SK-MEL-5 (cell line): ENCODE results near the gene PARK7. TPM values are rescaled to one million over a fixed set of nuclear protein-coding genes. Genes with fewer than 3 reads are reported as not detected.

Source experiments
- DNase-seq: peaks from one replicate; pipeline ENCODE4 v3.0.0-alpha.2; 2016; ENCODE audit warnings: low read depth, low spot score
- in situ Hi-C: cut with HindIII; loops from 2 replicates; pipeline ENCODE4 v1.10.0; 2016; ENCODE audit warnings: low sequenced_read_pairs, high pct_unique_total_duplicates, low pct_unique_long_range_greater_than_20kb
- total RNA-seq: library from RNA; depleted of rRNA; stranded (reverse); fragments of >200 nt; shearing (Covaris generic); gene quantifications from 2 replicates; pipeline ENCODE4 v1.2.3, GENCODE V29; 2014

The PARK7 gene
- total RNA-seq, 1 experiment from 2014 or later, result 264 TPM

DNA sequence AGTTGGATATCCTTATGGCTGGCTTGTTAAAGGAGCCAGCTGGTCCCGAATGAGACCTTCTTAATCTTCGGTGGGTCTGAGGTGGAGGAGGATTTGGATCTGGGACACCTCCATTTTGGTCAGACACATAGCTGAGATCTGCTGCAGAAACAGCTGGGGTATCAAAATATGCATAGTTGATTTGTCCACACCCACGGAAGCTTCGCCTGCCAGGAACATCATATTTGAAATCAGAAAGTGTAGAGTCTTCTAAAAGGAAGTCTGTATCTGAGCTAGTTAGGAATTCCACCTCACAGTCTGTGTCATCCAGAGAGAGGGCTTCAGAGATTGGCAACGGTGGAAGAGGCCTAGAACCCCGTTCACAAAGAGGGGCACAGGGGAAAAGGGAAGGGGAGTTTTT lies 52.3 kb downstream of the PARK7 start:
- in situ Hi-C loops, result loop anchor here (25.0 kb wide), 1 partner anchor 299 kb away; the partner anchor contains the start of gene SLC45A1

DNA sequence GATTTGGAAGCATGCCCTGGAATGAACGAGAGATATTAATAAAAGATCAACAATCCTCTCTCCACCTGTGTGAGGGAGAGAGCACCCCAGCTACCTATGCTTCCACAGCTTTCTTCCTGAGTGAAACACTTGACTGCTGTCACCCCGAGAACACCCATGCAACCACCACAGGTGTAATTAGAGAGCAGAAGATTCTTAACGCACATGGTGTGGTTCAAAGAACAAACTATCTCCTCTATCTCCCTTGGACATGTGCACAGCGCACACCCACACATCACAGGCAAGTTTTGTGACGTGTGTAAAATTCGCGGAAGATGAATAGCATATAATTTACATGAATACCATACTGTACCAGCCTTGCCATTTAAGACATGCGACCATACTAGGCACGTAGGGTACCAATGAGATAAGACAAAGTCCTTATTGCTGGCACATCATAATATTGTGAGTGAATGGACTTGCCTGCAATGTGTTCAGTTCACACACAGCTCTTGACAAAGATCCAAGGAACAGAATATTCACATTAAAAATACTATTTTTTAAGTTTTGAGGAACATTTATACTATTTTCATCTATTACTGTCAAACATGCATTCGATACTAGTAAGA lies 53.0 kb downstream of the PARK7 start:
- DNase-seq, result no peak
- in situ Hi-C loops, result loop anchor here (25.0 kb wide), 1 partner anchor 298 kb away; the partner anchor contains the start of gene SLC45A1

More for the DNA sequence above, 52.3 kb downstream of the PARK7 start:
- DNase-seq, result no peak

DNA sequence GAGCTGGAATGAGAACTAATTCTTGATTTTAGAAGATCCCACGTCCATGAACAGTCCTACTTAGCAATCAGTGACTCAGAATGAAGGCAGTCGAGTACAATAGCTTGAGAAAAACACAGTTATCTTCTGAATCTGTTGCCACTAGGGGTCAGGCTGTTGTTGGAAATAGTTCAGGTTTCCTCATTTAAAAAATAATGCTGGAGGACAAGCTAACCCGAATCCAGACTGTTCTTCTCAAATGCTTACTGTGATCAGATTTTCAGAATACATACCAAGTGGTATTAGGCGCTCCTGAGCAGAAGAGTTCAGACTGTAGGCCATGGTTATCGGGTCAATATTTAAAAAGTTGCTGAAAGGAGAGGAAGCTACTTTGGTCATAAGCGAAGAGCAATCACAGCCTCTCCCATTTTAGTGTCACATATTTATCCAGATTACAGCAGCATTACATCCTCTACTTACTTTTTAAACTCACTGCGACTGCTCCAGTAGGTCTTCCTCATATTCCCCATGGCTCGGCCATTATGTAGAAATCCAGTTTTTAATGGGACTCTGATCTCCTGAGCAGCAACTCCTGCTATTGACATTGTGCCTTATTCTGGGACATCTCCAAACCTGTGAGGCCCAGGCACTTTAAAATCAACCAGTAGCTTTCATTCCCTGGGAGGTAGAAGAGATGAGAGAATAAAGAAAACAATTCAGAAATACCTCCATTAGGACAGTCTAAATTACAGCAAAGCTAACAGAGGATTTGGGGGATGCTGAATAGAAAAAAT lies 53.7 kb downstream of the PARK7 start:
- DNase-seq, result peak; percentile 82
- in situ Hi-C loops, result loop anchor here (25.0 kb wide), 1 partner anchor 297 kb away; the partner anchor contains the start of gene SLC45A1

DNA sequence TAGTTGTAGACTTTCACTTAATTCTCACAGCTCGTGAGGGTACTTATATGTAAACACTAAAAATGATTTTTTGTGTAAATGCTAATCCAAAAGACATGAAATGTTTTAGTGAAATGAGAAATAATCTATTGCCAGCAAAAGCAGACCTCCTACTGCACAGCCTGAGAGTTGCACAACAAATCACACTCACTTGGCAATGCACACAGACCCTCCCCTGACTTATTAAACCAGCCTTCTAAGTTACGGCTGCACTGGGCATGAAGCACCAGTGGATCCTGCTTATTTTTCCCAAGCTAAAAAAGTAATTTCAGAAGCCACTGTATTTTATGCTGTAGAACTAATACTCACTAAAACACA lies 54.3 kb downstream of the PARK7 start:
- in situ Hi-C loops, result loop anchor here (25.0 kb wide), 1 partner anchor 297 kb away; the partner anchor contains the start of gene SLC45A1

DNA sequence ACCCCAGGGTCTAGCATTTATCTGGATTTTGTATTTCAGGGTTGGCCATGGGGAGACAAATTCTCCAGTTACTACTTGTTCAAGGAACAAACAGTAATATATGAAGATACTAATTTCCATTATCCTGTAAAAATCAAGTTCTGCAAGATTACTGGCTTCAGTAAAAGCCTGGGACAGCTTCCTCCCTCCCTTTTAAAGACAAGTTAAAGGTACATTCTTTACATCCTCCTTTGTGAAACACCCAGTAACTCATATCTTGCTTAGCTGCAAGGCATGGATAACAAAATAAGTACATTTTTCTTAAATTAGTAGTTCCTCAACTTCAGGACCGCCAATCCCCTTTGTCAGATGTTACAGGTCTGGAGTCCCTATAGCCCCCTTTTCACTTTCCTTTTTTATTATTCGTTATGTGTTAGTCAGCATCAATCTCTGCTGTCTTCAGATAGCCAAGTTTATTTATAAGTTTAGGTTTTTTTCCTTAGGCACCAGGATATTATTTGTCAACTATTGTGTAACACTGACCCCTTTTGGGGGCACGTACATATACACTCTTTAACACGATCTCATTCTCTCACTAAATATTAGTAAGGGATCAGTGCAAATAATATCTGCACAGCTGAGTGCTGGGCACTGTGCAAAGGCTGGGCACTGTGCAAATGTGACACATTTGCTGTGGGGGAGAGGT lies 54.8 kb downstream of the PARK7 start:
- in situ Hi-C loops, result loop anchor here (25.0 kb wide), 1 partner anchor 296 kb away; the partner anchor contains the start of gene SLC45A1

More for the DNA sequence above, 54.3 kb downstream of the PARK7 start:
- DNase-seq, result no peak

DNA sequence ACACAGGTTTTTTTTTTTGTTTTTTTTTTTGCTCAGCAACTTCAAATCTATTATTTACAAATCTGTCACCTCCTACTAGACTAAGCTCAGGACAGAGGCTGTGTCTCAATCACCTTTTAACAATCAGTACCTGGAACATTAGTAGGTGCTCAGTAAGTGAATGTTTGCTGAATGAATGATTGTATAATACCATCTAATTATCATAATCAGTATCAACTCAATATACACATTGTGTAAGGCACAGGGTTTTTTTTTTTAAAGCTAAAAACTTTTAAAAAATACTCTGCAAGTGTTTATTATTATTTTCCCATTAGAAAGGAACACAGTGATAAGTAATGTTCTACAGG lies 55.4 kb downstream of the PARK7 start:
- DNase-seq, result no peak
- in situ Hi-C loops, result loop anchor here (25.0 kb wide), 1 partner anchor 295 kb away; the partner anchor contains the start of gene SLC45A1

More for the DNA sequence above, 54.8 kb downstream of the PARK7 start:
- DNase-seq, result no peak

DNA sequence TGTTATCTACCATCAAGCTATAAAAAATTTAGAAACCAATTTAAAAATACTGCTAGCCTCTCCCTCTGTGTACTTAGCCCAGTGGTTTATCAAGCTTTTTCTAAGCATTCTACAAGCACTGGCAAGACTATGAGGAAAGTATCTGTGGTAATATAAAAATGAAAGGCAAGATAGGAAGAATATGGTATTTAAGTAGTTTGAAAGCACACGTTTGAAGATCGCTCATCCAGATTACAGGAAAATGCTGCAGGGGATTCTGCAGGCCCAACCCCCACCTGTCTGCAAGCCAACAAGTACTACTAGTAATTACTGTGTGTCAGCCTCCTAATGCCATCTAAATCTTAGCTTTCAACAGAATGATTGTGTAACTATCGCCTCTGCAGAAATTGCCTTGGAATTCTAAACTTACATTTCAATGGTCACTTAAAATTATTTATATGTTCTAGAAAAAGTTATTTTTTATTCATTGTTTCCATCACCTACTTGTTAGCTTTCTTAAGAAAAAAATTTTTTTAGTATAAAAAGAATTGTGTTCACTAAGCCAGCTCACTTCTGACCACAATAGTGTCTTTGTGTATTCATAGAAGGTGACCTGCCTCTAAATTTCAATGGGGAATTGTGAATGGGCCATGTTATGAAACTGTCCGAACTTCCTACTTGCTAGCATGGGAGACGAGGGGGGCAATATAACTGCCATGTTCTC lies 56.1 kb downstream of the PARK7 start:
- peak; percentile 91 for DNase-seq
- in situ Hi-C loops, result loop anchor here (25.0 kb wide), 1 partner anchor 295 kb away; the partner anchor contains the start of gene SLC45A1

DNA sequence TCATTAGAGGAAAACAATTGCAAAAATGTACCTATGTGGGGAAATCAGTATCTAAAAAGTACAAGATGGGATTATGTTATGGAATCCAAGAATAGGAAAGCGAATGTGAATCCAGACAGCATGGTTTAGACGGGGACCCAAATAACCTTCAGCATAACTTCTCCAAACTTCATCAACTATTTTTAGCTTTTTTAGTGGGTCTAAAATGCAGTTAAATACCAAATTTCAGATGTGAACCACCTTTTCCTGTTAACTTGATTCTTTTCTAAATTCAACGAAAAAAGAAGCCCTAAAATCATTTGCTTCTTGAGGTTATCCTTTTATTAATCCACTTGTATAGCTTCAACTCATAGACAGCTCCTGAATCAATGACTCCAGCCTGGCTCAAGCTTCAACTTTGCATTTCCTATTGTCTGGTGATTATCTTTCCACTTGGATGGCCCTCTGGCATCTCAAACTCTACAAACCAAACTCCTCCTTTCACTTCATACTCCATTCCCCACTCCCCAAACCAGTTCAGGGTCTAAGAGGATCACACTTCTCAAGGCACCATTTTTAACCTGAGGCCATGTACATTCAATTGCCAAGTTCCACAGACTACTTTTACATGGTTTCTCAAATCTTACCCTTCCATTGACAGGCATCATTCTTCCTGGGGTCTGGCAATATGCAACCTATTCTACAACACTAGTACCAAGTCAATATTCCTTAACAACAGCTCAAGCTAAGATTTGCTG lies 57.1 kb downstream of the PARK7 start:
- in situ Hi-C loops, result loop anchor here (25.0 kb wide), 1 partner anchor 294 kb away; the partner anchor contains the start of gene SLC45A1
- no peak for DNase-seq

DNA sequence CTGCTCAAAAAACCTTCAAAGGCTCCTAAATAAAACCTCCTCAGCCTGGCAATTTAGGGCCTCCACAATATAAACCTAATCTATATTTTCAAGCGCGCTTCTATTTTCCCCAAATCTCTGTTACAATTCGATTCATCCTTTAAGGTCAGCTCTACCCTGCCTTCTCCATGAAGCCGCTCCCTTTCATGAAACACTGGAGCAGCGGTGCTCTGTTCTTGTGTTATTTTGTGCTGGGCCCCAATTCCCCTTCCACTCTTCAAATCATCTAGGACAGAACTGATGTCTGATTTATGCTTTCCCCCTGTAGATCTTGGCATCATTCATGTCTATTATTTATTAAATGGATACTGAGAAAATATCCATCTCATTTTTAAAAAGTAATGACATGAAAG lies 57.7 kb downstream of the PARK7 start:
- no peak for DNase-seq
- in situ Hi-C loops, result loop anchor here (25.0 kb wide), 1 partner anchor 293 kb away; the partner anchor contains the start of gene SLC45A1

DNA sequence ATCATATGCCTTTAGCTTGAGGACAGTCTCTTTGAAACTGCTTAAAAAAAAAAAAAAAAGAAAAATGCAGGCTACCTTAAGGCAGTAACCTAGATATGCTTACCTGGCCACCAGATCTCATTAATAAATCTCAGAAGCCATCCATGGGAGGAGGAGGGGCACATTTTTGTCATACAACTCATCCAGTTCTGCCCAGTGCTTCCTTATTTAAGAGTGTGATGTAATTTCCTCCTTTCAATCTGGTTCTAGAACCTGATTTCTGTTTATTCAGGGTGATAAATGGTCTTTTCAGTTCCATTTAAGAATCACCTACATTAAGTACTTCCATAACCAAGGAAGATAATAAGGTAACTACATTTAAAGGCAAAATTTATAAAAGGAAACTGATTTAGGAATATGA lies 58.5 kb downstream of the PARK7 start:
- in situ Hi-C loops, result loop anchor here (25.0 kb wide), 1 partner anchor 292 kb away; the partner anchor contains the start of gene SLC45A1
- peak; percentile 25 for DNase-seq

DNA sequence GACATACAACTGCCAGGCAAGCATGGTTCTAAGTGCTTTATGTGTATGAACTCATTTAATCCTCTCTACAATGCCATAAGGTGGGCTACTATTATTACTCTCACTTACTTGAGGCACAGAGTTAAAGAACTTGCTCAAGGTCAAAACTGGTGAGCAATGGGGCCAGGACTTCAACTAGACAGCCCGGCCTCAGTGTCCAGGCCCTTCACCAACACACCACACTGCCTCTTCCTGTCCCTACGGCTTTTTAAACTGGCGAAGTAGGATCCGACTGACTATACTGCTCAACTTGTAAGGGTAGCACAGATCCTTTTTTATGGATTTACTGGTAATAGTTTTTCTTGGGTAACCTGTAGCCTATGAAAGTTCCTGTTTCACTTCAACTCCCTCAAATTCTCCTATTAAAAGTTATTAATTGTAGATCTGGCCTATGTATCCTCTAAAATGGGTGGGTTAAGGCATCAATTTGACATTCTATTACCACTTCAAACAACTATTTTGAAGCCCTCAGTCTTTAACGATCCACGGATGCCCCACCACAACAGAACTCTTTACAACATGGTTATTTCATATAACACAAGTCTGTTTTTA lies 60.3 kb downstream of the PARK7 start:
- in situ Hi-C loops, result loop anchor here (25.0 kb wide), 1 partner anchor 291 kb away; the partner anchor contains the start of gene SLC45A1
- no peak for DNase-seq

DNA sequence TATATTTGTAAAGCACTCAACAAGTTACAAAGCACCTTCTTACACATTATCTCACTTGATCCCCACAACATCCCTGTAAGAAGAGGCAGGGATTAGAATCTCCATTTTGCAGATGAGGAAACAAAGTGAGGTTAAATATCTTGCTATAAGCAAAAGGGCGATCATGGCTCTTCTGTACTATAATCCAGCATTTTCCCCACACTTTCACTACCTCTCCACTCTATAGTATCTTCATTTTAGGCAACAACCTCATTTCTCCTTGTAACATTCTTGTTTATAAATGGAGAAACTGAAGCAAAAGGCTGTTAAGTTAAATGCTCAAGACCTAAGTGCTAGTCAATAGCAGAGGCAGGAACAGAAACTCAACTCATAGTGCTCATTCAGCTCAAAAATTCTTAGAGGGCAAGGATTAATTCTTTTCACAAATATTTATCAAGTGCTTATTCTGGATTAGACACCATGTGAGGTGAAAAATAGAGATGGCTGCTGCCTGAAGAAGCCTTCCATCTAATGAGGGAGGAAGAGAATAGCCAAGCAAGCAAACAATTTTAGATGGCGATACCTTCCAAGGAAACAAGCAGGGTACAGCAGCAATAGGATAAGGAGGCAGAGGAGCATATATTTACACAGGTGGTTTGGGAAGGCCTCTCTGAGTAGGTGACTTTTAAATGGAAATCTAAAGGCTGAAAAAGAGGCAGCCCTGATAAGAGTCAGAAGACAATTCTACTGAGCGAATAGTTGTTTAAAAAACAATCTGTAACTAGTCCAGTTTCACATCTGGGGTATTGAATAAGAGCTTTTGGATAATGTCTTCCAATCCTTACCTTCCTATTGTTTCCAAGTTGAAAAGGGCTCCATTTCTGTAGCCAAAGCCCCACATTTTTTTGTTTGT lies 61.1 kb downstream of the PARK7 start:
- in situ Hi-C loops, result loop anchor here (25.0 kb wide), 1 partner anchor 290 kb away; the partner anchor contains the start of gene SLC45A1
- no peak for DNase-seq

DNA sequence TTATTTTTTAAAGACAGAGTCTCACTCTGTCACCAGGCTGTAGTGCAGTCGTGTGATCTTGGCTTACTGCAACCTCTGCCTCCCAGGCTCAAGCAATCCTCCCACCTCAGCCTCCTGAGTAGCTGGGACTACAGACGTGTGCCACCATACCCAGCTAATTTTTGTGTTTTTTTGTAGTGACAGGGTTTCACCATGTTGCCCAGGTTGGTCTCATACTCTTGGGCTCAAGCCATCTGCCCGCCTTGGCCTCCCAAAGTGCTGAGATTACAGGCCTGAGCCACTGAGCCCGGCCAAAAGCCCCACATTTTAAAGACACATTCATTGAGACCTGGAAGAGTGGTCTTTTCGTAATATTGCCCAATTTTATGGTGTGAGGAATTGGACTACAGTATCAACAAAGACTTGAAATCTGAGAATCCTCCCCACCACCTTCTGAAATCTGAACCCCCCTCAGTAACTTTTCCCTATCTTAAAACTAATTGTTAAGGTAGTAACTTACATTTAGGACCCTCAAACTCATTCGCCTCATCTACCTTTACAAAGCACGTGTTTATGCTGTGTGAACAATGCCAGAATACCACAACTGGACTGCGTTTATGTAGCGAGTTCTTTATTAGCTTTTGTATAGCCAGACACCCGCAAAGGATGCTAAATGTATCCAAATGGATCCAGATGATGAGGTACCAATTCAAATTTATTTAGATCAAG lies 61.9 kb downstream of the PARK7 start:
- no peak for DNase-seq
- in situ Hi-C loops, result loop anchor here (25.0 kb wide), 1 partner anchor 289 kb away; the partner anchor contains the start of gene SLC45A1

DNA sequence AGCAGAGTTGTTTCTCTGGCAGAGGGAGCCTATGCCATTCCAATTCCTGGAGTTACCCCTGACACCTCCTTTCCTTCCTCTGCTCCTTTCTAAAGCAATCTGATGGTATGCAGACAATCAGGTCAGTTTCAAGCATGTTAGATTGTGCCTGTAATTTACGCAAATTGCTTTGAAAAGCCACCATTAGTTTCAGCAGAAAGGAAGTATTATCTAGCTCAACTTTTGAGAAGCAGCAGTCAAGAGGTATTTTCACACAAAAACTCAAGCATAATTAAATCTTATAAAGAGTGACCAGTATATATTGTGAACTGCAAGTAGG lies 62.4 kb downstream of the PARK7 start:
- DNase-seq, result no peak
- in situ Hi-C loops, result loop anchor here (25.0 kb wide), 1 partner anchor 288 kb away; the partner anchor contains the start of gene SLC45A1

DNA sequence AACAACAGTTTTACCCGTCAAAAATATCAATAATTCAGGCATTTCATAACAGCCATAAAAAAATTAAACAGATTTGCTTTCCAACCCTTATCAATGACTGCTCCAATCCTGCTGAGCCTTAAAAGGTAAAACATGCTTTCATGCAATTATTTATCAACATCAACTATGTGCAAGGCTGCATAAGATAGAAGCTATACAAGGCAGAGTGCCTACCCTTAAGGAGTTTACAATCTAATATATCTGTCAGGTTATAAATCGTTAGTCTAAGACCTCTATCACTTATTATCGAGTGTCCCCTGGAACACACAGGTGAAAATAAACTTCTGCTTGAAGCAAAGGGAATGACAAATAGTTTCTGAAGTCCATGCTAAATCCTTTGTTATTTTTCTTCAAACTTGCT lies 62.8 kb downstream of the PARK7 start:
- no peak for DNase-seq
- in situ Hi-C loops, result loop anchor here (25.0 kb wide), 1 partner anchor 288 kb away; the partner anchor contains the start of gene SLC45A1
